HG03139 (cell line): ENCODE data around the gene ELK1.

Source experiments
- ATAC-seq: cut with Tn5 transposase; IDR thresholded peaks from one replicate; pipeline ENCODE4 v1.9.1; 2021; ENCODE audit not compliant: unreplicated experiment

ELK1 gene

GRCh38 chrX:47646636-47647035, 3.7 kb downstream of the ELK1 start:
- no peak for ATAC-seq

- no peak for ATAC-seq
These were observed 4.8 kb downstream of the ELK1 start for GRCh38 chrX:47645530-47645929.

- no peak for ATAC-seq
These were observed 5.7 kb downstream of the ELK1 start for GRCh38 chrX:47644557-47645091.

GRCh38 chrX:47643926-47644325, 6.4 kb downstream of the ELK1 start:
- no peak for ATAC-seq

GRCh38 chrX:47638816-47639215, 11.5 kb downstream of the ELK1 start:
- ATAC-seq: no peak

- ATAC-seq: peak; percentile 72
These were observed 12.7 kb downstream of the ELK1 start for GRCh38 chrX:47637546-47638195.

GRCh38 chrX:47634871-47635575, 15.3 kb downstream of the ELK1 start:
- no peak for ATAC-seq

- ATAC-seq: no peak
These were observed 16.4 kb downstream of the ELK1 start for GRCh38 chrX:47633689-47634590.

- ATAC-seq: no peak
These were observed 17.7 kb downstream of the ELK1 start for GRCh38 chrX:47632666-47633065.

GRCh38 chrX:47631676-47632075, 18.7 kb downstream of the ELK1 start:
- no peak for ATAC-seq

- no peak for ATAC-seq
These were observed 20.8 kb downstream of the ELK1 start, which contains the start of gene CFP for GRCh38 chrX:47629419-47630200. CFP (minus strand) TSS chrX:47629930; CDS start chrX:47629844, 86 bp downstream.

- no peak for ATAC-seq
These were observed 21.4 kb downstream of the ELK1 start for GRCh38 chrX:47628982-47629381.

- ATAC-seq: no peak
These were observed 25.0 kb downstream of the ELK1 start for GRCh38 chrX:47625365-47625764.

- no peak for ATAC-seq
These were observed 26.8 kb downstream of the ELK1 start for GRCh38 chrX:47623540-47624027.

- ATAC-seq: no peak
These were observed 28.5 kb downstream of the ELK1 start for GRCh38 chrX:47621851-47622250.

- ATAC-seq: no peak
These were observed 30.1 kb downstream of the ELK1 start for GRCh38 chrX:47620303-47620685.

GRCh38 chrX:47619486-47620302, 30.7 kb downstream of the ELK1 start, which contains the start of gene SYN1:
SYN1 (minus strand) TSS chrX:47619857; CDS start chrX:47619728, 129 bp downstream.
- ATAC-seq: peak; percentile 50

- no peak for ATAC-seq
These were observed 31.4 kb downstream of the ELK1 start for GRCh38 chrX:47618923-47619485.

- ATAC-seq: no peak
These were observed 35.7 kb downstream of the ELK1 start for GRCh38 chrX:47614618-47615017.
